ENCODE results near the gene CD99L2. TPM values are rescaled to one million over a fixed set of nuclear protein-coding genes. Genes with fewer than 3 reads are reported as not detected.
"Not testable (repeated sequence)": the region's sequence is repeated elsewhere in the genome, so short reads cannot be mapped to it uniquely, and the experiment has no call there.

CD99L2 gene
- total RNA-seq, 4 donors from 2014 or later = 49.7 to 78.7 (median 58.1) TPM

GRCh38 chrX:150897421-150898320 is 797 bp downstream of the CD99L2 start:
- no peak for ATAC-seq (ENCODE audit: low FRiP score)
- no peak for DNase-seq (ENCODE audit: low spot score)
- no peak for TF ChIP-seq CTCF (IDR thresholded peaks at IDR 0.05)

GRCh38 chrX:150896632-150897031 is 1.8 kb downstream of the CD99L2 start:
- no peak for ATAC-seq (ENCODE audit: low FRiP score)
- DNase-seq (ENCODE audit: low spot score) = no peak
- no peak for TF ChIP-seq CTCF (IDR thresholded peaks at IDR 0.05)

- ATAC-seq (ENCODE audit: low FRiP score) = no peak
- DNase-seq (ENCODE audit: low spot score) = no peak
- no peak for TF ChIP-seq CTCF (IDR thresholded peaks at IDR 0.05)
Observed at GRCh38 chrX:150893936-150894335, 4.5 kb downstream of the CD99L2 start.

GRCh38 chrX:150889131-150889530 is 9.3 kb downstream of the CD99L2 start:
- ATAC-seq (ENCODE audit: low FRiP score) = no peak
- no peak for TF ChIP-seq CTCF (IDR thresholded peaks at IDR 0.05)

GRCh38 chrX:150887906-150888465 is 10.5 kb downstream of the CD99L2 start:
- DNase-seq (ENCODE audit: low spot score) (no peak), ATAC-seq (ENCODE audit: low FRiP score) (no peak)
- no peak for TF ChIP-seq CTCF (IDR thresholded peaks at IDR 0.05)

More at GRCh38 chrX:150889131-150889530, 9.3 kb downstream of the CD99L2 start:
- DNase-seq (ENCODE audit: low spot score) = no peak

- ATAC-seq (ENCODE audit: low FRiP score) = not testable (repeated sequence)
Observed at GRCh38 chrX:150887268-150887667, 11.2 kb downstream of the CD99L2 start.

GRCh38 chrX:150886381-150886780 is 12.1 kb downstream of the CD99L2 start:
- ATAC-seq (ENCODE audit: low FRiP score) (no peak), DNase-seq (ENCODE audit: low spot score) (no peak)
- TF ChIP-seq CTCF (IDR thresholded peaks at IDR 0.05) = no peak

More at GRCh38 chrX:150887268-150887667, 11.2 kb downstream of the CD99L2 start:
- not testable (repeated sequence) for DNase-seq (ENCODE audit: low spot score)

Measured in omental fat pad (tissue), 4 donors.